GM12878 (cell line): ENCODE data around the gene PLAC8. TPM values are rescaled to one million over a fixed set of nuclear protein-coding genes. Genes with fewer than 3 reads are reported as not detected.

Experiments
- BMI1 ChIP-seq: fragments of 450-650 bp; IDR thresholded peaks from 2 replicates; pipeline ENCODE4 v1.6.1; 2016; ENCODE audit warnings: mild to moderate bottlenecking, moderate library complexity, borderline replicate concordance
- E2F8 ChIP-seq: fragments of 450-650 bp; IDR thresholded peaks from 2 replicates; pipeline ENCODE4 v1.6.1; 2018; ENCODE audit warnings: mild to moderate bottlenecking, low read depth, moderate library complexity; ENCODE audit not compliant: partially characterized antibody
- GABPA ChIP-seq: IDR thresholded peaks from 2 replicates; pipeline ENCODE4 v1.6.1; 2014; ENCODE audit warnings: antibody characterized with exemption, low read depth, mild to moderate bottlenecking, inconsistent platforms
- IKZF1 ChIP-seq: fragments of 450-650 bp; conservative IDR thresholded peaks from 2 replicates; pipeline ENCODE4 v1.6.1; 2017; ENCODE audit warnings: antibody characterized with exemption, mild to moderate bottlenecking
- IKZF2 ChIP-seq, 2 experiments: fragments of 450-650 bp; IDR thresholded peaks; 2 replicates each; pipeline ENCODE4 v1.6.1; 2017; ENCODE audit warnings: mild to moderate bottlenecking in 2 of 2, moderate library complexity in 2 of 2
- MYC ChIP-seq: IDR thresholded peaks from 2 replicates; pipeline ENCODE4 v1.6.1; 2011; ENCODE audit warnings: mild to moderate bottlenecking, low read length, moderate library complexity, inconsistent platforms; ENCODE audit not compliant: insufficient read depth, insufficient replicate concordance, insufficient read length, severe bottlenecking
- NBN ChIP-seq: fragments of 450-650 bp; IDR thresholded peaks from 2 replicates; pipeline ENCODE4 v1.6.1; 2016
- SIN3A ChIP-seq: IDR thresholded peaks from 2 replicates; pipeline ENCODE4 v1.6.1; 2012; ENCODE audit warnings: low read depth, low read length, improper control_type of control experiment
- SPI1 ChIP-seq: IDR thresholded peaks from 2 replicates; pipeline ENCODE4 v1.6.1; 2011; ENCODE audit warnings: low read depth, mild to moderate bottlenecking, low read length, moderate library complexity, borderline replicate concordance; ENCODE audit not compliant: insufficient read depth
- SREBF2 ChIP-seq: IDR thresholded peaks from 2 replicates; pipeline ENCODE4 v1.6.1; 2012; ENCODE audit warnings: mild to moderate bottlenecking, low read length
- TARDBP ChIP-seq: IDR thresholded peaks from 2 replicates; pipeline ENCODE4 v1.6.1; 2016; ENCODE audit warnings: borderline replicate concordance
- TCF7 ChIP-seq: IDR thresholded peaks from 2 replicates; pipeline ENCODE4 v1.6.1; 2014; ENCODE audit warnings: antibody characterized with exemption, borderline replicate concordance
- WRNIP1 ChIP-seq: IDR thresholded peaks from 2 replicates; pipeline ENCODE4 v1.6.1; 2011; ENCODE audit warnings: low read depth, low read length, improper control_type of control experiment, borderline replicate concordance
- ZBED1 ChIP-seq: IDR thresholded peaks from 2 replicates; pipeline ENCODE4 v1.6.1; 2016; ENCODE audit warnings: borderline replicate concordance
- ZBTB40 ChIP-seq: fragments of 450-650 bp; IDR thresholded peaks from 2 replicates; pipeline ENCODE4 v1.6.1; 2016; ENCODE audit warnings: mild to moderate bottlenecking, moderate library complexity, borderline replicate concordance
- ZNF384 ChIP-seq: IDR thresholded peaks from 2 replicates; pipeline ENCODE4 v1.6.1; 2012; ENCODE audit warnings: low read depth, mild to moderate bottlenecking, low read length, improper control_type of control experiment, borderline replicate concordance
- ZNF622 ChIP-seq: fragments of 450-650 bp; IDR thresholded peaks from 2 replicates; pipeline ENCODE4 v1.6.1; 2017; ENCODE audit warnings: mild to moderate bottlenecking, inconsistent platforms
- polyA plus RNA-seq, 11 experiments: library from polyadenylated mRNA; depleted of rRNA in 4 of 11; unstranded in 6 of 11; stranded (reverse) in 5 of 11; fragments of >200 nt; fragmentation: Nextera tagmentation in 4 of 11; fragmentation: Illumina TruSeq in 1 of 11; extraction: Ambion mirVana in 4 of 11; extraction: Trizol in 1 of 11; gene quantifications; 1 replicate in 1 of 11; 2 replicates in 10 of 11; pipeline versions ENCODE4 v1.2.1 to v1.2.3, GENCODE V29; 2011 to 2016; ENCODE audit warnings: inconsistent platforms in 2 of 11, missing spikeins in 2 of 11, low read depth in 1 of 11
- total RNA-seq, 4 experiments: library from RNA; depleted of rRNA in 3 of 4; stranded (reverse); fragments of >200 nt in 3 of 4; fragmentation: Illumina TruSeq in 1 of 4; extraction: Trizol in 1 of 4; gene quantifications; 2 replicates each; pipeline versions ENCODE4 v1.2.1 to v1.2.3, GENCODE V29; 2013 to 2021
- TF ChIP-seq, protein P1 (sequence below): fragments of 450-650 bp; formaldehyde crosslinking; IDR thresholded peaks from 2 replicates; pipeline ENCODE4 v1.4.0; 2022; ENCODE audit warnings: mild to moderate bottlenecking, moderate library complexity
- TF ChIP-seq, protein P2 (sequence below): fragments of 450-650 bp; IDR thresholded peaks from 2 replicates; pipeline ENCODE4 v1.6.1; 2017; ENCODE audit warnings: antibody characterized with exemption, mild to moderate bottlenecking, moderate library complexity

The PLAC8 gene
- total and polyA plus RNA-seq, 10 of the 15 experiments (the other 5 are each of a cell fraction or from before 2014, with no cell fraction given): 214 to 841 (median 348) TPM

DNA sequence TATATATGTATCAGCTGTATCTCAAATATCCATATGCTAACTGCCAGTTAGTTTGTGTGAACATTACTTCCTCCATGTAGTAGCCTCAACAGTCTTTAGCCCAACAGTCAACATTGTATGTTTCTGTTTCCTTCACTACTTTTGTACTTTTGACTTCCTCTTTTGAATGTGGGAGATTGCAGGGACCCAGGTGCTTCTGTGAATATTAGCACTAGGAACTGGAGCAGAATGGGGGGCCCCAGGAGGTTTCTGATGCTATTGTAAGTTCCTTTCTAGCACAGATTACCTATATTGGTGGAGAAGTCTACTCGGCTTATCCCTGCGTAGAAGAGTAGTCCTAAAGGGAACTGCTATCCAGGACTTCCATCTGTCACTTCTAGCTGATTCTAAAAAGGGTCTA is 2.3 kb downstream of the PLAC8 start (continued):
- TF ChIP-seq, protein P1, sequence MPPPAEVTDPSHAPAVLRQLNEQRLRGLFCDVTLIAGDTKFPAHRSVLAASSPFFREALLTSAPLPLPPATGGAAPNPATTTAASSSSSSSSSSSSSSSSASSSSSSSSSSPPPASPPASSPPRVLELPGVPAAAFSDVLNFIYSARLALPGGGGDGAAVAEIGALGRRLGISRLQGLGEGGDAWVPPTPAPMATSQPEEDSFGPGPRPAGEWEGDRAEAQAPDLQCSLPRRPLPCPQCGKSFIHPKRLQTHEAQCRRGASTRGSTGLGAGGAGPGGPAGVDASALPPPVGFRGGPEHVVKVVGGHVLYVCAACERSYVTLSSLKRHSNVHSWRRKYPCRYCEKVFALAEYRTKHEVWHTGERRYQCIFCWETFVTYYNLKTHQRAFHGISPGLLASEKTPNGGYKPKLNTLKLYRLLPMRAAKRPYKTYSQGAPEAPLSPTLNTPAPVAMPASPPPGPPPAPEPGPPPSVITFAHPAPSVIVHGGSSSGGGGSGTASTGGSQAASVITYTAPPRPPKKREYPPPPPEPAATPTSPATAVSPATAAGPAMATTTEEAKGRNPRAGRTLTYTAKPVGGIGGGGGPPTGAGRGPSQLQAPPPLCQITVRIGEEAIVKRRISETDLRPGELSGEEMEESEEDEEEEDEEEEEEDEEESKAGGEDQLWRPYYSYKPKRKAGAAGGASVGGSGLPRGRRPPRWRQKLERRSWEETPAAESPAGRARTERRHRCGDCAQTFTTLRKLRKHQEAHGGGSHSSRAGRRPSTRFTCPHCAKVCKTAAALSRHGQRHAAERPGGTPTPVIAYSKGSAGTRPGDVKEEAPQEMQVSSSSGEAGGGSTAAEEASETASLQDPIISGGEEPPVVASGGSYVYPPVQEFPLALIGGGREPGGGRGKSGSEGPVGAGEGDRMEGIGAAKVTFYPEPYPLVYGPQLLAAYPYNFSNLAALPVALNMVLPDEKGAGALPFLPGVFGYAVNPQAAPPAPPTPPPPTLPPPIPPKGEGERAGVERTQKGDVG: no peak
- TF ChIP-seq MYC: no peak
- no peak for TF ChIP-seq ZNF384
- TF ChIP-seq BMI1: no peak
- no peak for TF ChIP-seq WRNIP1
- no peak for TF ChIP-seq SIN3A
- no peak for TF ChIP-seq ZNF622
- TF ChIP-seq NBN: 0 out of 2 replicates have a peak, but pooled peaks have one; percentile 0
- TF ChIP-seq ZBTB40: no peak
- peak; percentile 96 for TF ChIP-seq SPI1
- no peak for TF ChIP-seq GABPA
- TF ChIP-seq IKZF2 (IDR thresholded peaks at IDR 0.05): peak; percentile 74 to 83
- TF ChIP-seq E2F8: no peak
- TF ChIP-seq, protein P2, sequence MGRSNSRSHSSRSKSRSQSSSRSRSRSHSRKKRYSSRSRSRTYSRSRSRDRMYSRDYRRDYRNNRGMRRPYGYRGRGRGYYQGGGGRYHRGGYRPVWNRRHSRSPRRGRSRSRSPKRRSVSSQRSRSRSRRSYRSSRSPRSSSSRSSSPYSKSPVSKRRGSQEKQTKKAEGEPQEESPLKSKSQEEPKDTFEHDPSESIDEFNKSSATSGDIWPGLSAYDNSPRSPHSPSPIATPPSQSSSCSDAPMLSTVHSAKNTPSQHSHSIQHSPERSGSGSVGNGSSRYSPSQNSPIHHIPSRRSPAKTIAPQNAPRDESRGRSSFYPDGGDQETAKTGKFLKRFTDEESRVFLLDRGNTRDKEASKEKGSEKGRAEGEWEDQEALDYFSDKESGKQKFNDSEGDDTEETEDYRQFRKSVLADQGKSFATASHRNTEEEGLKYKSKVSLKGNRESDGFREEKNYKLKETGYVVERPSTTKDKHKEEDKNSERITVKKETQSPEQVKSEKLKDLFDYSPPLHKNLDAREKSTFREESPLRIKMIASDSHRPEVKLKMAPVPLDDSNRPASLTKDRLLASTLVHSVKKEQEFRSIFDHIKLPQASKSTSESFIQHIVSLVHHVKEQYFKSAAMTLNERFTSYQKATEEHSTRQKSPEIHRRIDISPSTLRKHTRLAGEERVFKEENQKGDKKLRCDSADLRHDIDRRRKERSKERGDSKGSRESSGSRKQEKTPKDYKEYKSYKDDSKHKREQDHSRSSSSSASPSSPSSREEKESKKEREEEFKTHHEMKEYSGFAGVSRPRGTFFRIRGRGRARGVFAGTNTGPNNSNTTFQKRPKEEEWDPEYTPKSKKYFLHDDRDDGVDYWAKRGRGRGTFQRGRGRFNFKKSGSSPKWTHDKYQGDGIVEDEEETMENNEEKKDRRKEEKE: no peak
- TF ChIP-seq IKZF1: peak; percentile 72; the same call in 1 of the 2 replicates
- no peak for TF ChIP-seq ZBED1
- no peak for TF ChIP-seq TARDBP
- no peak for TF ChIP-seq TCF7
- TF ChIP-seq SREBF2: no peak
